Measurements from ENCODE around the gene SACM1L.
A peak's percentile ranks its signal among the peaks of the same experiment; 100 is the strongest.
"Not testable (repeated sequence)": the region's sequence is repeated elsewhere in the genome, so short reads cannot be mapped to it uniquely, and the experiment has no call there.

SACM1L gene

GRCh38 chr3:45670436-45670835 is 18.8 kb upstream of the SACM1L start:
- DNase-seq = no peak

- DNase-seq = no peak
Measured at GRCh38 chr3:45670991-45671390, 18.2 kb upstream of the SACM1L start.

- no peak for DNase-seq
Measured at GRCh38 chr3:45673273-45673672, 15.9 kb upstream of the SACM1L start.

GRCh38 chr3:45676325-45677032 is 12.7 kb upstream of the SACM1L start:
- DNase-seq = peak in 1 of 2 experiments; percentile 67

- peak; percentile 55 to 67 for DNase-seq
Measured at GRCh38 chr3:45677033-45677446, 12.2 kb upstream of the SACM1L start.

- DNase-seq = no peak
Measured at GRCh38 chr3:45677841-45678240, 11.4 kb upstream of the SACM1L start.

GRCh38 chr3:45679805-45680204 is 9.4 kb upstream of the SACM1L start:
- peak; percentile 51 to 67 for DNase-seq

GRCh38 chr3:45681221-45681620 is 8.0 kb upstream of the SACM1L start:
- DNase-seq = no peak

GRCh38 chr3:45681846-45682245 is 7.3 kb upstream of the SACM1L start:
- no peak for DNase-seq

GRCh38 chr3:45682311-45682710 is 6.9 kb upstream of the SACM1L start:
- DNase-seq = no peak

GRCh38 chr3:45682786-45683185 is 6.4 kb upstream of the SACM1L start:
- no peak for DNase-seq

GRCh38 chr3:45683417-45684326 is 5.5 kb upstream of the SACM1L start:
- no peak for DNase-seq

GRCh38 chr3:45684327-45684892 is 4.8 kb upstream of the SACM1L start:
- DNase-seq = no peak

- DNase-seq = not testable (repeated sequence)
Measured at GRCh38 chr3:45685722-45686121, 3.5 kb upstream of the SACM1L start.

GRCh38 chr3:45686850-45687249 is 2.3 kb upstream of the SACM1L start:
- no peak for DNase-seq

GRCh38 chr3:45687828-45688193 is 1.4 kb upstream of the SACM1L start:
- peak in 1 of 2 experiments; percentile 43 for DNase-seq

GRCh38 chr3:45688194-45688881 is 858 bp upstream of the SACM1L start:
- peak; percentile 40 to 50 for DNase-seq

- DNase-seq = no peak
Measured at GRCh38 chr3:45689787-45690145, 570 bp downstream of the SACM1L start.

GRCh38 chr3:45690336-45691035 is 1.3 kb downstream of the SACM1L start:
- DNase-seq = peak; percentile 35 to 52

- peak in 1 of 2 experiments; percentile 24 for DNase-seq
Measured at GRCh38 chr3:45691842-45692241, 2.6 kb downstream of the SACM1L start.

- no peak for DNase-seq
Measured at GRCh38 chr3:45692866-45693265, 3.7 kb downstream of the SACM1L start.

GRCh38 chr3:45693941-45694521 is 4.8 kb downstream of the SACM1L start:
- peak in 1 of 2 experiments; percentile 12 for DNase-seq

Measured in AML-193 (cell line).